ENCODE data around the gene CFAP74.

CFAP74 gene

DNA sequence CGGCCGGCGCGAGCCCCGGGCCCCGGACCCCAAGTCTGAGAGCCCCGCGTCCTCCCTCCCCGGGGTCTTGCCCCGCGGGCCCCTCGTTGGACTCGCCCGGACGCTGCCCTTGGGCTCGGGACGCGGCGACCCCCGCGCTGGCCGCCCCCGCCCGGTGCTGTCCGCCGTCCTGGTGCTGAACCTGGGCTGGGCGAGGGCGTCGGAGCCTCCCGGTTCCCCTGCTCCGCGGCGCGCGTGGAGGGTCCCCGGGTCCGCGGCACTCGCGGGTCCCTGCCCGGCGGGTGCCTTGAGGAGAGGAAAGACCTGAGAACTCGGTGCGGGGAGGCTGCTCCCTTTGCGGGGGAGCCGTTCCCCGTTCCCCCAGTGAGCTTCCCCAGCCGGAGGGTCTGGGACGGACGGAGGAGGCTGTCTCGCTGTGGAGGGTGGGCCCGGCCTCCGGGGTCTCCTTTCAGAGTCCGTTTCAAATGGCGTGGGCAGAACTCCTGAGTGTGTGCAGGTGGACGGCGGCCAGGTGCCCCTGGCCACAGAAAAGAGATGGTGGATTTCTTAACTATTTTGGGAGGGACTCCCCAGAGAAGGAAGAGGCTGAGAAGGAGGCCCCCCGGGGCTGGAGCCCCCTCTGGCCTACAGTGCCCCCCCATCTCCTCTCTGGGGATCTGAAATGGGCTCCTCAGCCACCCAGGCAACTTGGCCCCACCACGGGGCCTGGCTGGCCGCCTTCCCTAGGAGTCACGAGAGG, 16.2 kb upstream of the CFAP74 start:
- DNase-seq = no peak

DNA sequence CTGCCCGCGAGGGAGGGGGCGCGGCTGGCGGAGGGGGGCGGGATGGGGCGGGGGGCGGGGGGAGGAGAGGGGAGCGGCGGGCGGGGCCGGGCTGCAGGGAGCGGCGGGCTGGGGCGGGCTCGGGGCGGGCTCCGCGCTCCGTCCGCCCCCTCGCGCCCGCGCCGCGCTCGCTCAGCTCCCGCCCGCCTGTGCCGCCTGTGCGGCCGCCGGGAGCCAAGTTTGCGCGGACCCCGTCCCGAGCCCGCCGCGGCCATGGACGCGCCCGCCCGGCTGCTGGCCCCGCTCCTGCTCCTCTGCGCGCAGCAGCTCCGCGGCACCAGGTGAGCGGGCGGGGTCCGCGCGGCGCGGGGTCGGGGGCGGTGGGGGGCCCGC, 15.6 kb upstream of the CFAP74 start, which contains the start of gene GABRD:
GABRD (plus strand) TSS at position 174 of the 372 bp plus-strand sequence; CDS start at position 253, 79 bp downstream.
- no peak for DNase-seq

DNA sequence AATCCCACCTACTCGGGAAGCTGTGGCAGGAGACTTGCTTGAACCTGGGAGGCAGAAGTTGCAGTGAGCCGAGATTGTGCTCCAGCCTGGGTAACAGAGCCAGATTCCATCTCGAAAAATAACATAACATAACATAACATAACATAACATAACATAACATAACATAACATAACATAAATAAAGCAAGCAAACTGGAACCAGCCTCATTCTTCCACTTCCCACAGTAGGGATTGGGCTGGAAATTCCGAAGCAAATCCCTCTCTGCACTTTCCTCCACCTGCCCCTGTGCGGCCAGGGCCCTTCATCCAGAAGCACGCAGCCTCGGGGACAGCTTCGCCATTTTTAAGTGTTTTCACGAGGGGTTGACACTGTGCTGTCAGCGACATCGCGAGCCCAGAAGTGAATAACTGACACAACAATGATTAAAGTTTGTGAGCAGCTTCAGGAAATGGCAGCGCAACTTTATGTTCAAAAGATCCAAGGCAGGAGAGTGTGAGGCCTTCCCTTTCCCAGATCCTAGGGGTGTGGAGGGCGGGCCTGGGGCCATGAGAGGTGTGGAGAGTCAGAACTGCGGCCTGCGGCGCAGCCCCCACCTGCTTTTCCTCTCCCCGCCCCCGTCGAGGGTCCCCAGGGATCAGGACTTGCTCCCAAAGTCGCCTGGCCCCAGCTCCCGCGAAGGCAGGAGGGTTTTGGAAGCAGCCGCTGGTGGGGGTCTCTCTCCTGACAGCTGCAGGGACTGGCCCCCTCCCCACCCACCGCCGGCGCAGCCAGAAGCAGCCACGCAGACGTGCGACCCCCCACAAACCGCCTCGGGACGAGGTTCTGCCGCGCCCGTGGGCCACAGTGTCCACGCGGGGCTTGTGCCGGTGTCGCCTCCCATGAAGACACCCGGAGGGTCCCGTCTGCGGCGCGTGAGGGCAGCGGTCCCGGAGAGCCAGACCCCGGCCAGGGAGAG, 14.9 kb upstream of the CFAP74 start:
- no peak for DNase-seq

DNA sequence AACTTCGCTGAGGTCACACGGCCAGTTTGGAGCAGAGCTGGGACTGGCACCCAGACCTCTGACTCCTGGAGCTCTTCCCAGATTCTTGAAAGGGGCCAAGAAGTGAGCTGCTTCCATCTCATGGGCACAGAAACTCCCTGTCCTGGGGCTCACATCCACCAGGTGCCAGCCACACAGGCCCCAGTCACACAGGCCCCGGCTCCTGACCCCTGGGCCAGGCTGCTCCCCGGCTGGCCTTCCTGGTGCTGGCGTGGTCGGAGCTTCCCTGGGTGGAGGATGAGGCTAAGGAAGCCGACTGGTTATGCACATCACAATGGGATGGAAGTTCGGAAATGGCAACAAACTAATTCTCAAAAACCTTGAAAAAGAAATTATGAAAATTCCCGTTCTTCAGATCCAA, 12.5 kb upstream of the CFAP74 start:
- no peak for DNase-seq

DNA sequence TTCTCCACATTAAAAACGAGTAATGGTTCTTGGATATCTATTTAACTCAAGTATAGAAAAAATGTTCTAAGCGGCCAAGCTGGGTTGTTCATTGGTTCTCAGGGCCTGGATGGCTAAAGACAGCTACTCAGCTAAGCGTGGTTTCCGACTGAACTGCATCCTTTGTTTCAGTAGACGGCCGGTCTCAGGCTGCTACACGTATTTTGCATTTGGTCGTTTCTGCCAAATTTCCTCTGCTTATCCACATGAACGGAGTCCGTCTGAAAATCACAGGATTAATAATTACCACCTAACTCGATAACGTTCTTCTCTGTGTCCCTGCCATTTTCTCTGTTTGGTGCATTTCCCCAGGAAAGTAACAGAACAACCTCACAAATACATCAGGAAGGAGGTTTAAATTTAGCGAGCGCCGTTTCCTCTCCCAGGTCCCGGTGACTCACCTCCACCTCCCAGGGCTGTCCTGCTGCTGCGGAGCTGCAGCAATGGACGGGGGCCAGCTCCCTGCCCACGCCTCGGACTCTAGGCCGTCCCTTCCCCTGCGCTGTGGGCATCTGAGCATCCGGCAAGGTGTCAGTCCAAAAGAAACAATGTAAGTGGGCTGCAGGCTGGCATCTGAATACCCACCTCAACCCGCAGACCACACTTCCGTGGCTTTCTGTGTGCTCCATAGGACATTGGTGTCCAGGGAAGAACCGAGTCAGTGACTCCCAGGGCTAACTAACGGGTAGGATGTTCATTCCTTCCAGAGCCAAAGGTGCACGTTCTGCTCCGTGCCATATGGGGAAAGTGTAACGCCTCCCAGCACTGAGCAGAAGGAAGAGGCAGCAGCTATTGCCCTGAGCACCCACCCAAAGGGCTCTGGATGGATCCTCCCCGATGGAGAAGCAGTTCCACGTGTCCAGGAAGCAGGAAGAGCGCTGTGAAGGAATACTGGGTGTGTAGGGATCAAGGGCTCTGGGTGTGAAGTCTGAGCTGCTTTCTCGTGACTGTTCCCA, 11.5 kb upstream of the CFAP74 start:
- no peak for DNase-seq

DNA sequence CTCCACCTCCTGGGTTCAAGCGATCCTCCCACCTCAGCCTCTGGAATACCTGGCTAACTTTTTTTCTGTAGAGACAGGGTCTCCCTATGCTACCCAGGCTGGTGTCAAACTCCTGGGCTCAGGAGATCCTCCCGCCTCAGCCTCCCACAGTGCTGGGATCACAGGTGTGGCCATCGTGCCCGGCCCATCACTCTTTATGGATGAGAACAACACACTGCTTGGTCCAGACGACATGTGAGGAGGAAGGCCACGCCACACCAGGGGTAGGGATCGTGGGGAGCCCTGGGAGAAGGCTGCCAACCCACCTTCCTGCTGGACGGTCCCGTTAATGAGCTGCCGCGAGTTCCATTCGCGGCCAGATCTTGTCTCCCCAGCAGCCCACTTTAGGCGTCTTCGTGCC, 10.6 kb upstream of the CFAP74 start:
- DNase-seq = no peak

DNA sequence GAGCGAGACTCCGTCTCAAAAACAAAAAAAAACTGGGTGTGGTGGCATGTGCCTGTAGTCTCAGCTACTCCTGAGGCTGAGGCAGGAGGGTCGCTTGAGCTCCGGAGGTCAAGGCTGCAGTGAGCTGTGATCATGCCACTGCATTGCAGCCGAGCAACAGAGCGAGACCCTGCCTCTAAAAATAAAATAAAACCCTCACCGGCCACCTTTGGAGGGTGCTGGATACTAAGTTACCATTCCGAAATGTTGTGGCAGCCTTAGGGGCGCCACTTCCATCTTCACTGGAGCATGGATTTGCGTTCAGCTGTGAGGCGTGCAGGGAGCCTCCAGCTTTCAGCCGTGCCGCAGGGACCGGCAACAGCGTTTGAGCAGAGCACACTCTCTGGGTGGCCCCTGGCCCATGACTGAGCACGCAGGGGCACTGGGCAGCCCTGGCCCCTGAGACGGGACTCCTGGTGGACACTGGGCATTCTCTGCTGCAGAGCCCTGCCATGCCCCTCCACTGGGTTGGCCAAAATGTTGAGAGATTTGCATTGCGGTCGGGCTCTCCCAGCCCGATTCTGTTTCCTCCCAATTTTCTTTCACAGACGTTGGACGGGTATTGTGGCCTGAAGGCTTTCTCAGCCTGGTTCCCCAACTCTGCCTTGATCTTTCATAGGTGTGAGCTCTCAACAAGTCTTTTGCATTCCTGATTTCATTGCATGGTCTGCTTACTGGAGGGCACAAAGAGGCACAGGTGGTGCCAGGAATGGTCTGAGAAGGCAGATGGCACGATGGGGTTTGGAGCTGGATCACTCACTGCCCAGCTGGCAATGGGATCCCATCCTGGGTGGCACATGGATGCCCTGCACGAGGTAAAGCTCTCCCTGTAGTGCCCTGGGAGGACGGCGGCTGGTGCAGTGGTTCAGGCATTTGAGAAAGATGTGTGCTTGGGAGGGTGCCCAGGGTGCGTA, 5.8 kb upstream of the CFAP74 start:
- DNase-seq = no peak

DNA sequence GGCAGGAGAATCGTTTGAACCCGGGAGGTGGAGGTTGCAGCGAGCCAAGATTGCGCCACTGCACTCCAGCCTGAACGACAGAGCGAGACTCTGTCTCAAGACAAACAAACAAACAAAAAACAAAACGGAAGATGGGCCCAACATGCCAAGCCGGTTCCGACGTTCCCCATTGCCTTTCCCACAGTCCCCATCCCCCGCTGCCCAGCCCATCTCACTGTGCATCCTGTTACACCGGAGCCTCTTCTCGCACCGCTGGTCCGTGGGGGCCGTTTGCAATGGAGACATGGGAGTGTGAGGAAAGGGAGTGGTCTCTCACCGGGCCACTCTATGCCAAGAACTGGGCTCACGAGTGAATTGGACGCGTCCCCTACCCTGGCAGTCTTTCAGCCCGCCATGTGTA, 1.3 kb upstream of the CFAP74 start:
- DNase-seq = no peak

DNA sequence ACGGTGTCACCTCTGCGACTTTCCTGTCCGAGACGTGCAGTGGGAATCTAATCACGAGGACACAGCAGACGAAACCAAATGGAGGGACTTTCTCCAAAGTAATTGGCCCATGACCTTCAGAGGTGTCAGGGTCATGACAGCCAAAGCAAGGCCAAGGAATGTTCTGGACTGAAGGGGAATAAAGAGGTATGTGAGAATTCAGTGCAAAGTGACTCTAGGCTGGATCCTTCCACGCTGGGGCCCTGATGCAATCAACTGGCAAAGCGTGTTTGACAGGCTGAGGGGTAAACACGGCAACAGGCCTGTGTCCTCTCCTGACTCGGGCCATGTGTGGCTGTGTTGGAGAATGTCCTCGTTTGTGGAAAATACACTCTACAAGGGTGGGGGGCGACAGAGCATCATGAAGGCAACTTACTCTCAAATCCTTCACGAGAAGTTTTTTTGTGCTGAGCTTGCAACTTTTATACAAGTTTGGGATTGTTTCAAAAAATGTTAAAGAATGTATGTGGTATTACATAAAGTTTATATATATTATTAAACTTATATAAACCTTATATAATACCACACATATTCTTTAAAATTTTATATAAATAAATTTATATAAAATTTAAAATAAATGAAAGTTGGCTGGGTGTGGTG, 1.7 kb downstream of the CFAP74 start:
- DNase-seq = no peak

DNA sequence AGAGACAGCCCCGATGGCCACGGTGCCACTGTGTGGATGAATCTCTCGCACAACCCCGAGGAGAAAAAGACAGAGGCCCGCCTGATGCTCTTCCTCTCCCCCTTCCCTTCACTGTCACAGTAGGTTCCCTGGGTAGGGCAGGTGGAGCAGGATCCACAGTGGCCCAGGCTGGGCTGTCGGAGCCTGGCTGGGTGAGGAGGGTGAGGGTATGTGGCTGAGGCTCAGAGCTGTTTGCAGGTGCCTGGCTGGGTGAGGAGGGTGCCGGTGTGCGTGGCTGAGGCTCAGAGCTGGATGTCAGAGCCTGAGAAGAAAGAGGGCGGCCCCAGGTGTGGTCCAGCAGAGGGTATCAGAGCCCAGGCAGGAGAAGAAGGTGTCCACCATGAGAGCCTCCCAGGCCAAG, 2.7 kb downstream of the CFAP74 start:
- no peak for DNase-seq

DNA sequence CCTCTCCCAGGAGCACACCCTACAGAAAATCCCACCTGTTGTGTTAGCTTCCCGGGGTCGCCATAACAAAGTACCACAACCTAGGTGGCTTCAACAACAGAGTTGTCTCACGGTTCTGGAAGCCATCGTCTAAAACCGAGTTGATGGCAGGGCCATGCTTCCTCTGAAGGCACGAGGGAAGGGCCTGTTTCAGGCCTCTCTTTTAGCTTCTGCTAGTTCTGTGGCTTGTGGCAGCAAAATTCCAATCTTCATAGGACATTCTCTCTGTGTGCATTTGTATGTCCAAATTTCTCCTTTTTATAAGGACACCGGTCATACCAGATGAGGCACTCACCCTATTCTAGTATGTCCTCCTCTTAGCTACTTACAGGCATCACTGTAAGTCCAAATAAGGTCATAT, 3.2 kb downstream of the CFAP74 start:
- DNase-seq = no peak

DNA sequence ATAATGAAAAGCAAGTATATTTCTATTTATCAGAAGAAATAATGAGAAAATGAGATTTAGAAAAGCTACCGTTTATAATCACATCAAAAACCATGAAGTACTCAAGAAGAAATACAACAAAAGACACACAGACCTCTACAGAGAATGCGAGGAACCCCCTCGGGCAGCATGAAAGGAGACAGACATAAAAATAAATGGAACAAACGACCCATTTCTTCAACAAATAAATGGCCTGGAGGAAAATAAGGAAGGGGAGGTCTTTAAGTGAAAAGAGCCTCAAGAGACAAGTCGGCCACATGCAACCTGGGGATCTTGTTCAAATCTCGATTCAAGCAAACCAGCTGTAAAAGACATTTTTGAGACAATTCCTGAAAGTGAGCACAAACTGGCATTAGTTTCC, 6.0 kb downstream of the CFAP74 start:
- DNase-seq = no peak

DNA sequence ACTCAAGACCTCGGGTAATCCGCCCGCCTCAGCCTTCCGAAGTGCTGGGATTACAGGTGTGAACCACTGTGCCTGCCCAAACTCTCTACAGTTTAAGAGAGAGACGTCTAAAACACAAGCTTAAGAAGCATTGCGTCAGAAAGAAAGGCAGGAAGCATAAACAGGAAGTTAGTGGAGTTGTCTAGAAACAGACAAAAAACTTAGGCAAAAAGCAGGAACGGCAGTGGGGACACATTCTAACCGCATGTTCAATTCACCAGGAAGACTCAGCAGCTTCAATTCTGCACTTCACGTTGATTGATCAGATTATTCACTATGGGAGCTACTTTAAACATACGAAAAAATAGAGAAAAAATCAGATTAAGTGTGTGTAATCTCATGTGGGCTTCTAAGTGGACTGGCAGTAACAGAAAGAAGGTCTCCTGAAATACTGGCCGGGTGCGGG, 7.4 kb downstream of the CFAP74 start:
- DNase-seq = no peak

DNA sequence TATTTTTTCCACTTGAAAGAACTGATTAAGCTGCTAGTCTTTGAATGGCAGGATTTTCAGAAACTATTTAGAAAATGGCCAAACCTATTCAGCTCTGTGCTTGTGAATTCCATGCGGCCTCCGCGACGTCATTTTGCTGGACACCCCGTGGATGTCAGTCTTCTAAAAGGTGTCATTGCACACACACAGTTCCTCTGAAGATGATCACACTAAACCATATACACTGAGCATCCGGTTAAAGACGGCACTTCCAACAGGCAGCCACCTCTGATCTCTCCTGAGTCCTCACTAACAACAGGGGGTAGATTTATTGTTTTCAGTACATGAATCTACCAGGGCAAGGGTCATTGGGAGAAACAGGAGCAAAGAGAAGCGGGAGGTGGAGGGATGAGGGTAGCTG, 9.1 kb downstream of the CFAP74 start:
- no peak for DNase-seq

DNA sequence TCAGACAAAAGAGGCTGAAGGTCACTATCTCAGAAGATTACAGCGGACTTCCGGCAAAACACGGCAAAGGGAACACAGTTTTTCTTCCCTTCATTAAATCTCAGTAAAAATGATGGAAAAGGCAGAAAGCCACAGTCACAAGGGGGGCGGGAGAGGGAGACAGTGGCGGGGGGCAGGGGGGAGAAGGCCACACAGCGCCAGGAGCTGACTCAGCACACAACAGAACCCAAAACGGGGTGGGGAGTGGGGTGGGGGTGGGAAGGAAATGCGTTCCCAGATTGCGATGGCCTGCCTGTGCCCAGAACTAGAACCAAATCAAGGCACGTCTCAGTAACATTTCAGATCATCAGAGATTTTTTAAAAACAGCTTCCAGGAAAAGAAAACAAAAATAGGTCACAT, 13.4 kb downstream of the CFAP74 start:
- no peak for DNase-seq

DNA sequence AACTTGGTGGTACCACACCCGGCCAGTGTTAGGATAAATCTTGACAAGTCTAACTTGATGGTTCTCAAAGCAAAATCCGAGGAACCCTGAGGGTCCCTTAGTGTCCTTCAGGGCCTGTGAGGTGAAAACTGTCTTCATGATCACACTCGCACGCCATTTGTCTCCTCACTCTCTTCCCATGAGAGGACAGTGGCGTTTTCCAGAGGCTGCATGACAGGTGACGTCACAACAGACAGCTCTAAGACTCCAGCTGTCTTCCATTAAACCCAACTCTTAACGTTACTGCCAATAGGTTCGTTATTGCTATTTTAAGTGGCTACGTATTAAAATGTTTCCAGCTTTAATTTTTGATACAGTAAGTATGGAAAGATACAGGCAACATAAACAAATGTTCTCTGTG, 13.8 kb downstream of the CFAP74 start:
- peak in 1 of 2 experiments; percentile 16 for DNase-seq

DNA sequence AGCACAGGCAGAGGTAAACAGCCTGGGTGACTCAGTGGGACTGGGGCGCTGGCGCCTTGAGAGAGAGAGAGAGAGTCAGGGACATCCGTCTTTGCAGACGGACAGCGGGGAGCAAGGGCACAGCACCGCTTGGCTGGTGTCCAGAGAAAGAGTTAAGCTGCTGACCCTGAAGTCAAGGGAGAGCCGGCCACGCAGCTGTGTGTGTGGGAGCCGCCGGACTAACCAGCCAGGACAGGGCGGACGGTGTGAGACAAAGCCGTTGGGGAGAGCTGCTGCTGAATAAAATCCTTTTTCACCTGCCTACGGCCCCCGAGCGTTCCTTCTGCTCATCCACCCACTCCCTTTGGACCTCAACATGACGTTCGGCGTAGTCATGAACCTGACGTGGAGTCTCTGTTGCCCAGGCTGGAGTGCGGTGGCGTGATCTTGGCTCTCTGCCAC, 14.5 kb downstream of the CFAP74 start:
- peak; percentile 32 to 40 for DNase-seq

DNA sequence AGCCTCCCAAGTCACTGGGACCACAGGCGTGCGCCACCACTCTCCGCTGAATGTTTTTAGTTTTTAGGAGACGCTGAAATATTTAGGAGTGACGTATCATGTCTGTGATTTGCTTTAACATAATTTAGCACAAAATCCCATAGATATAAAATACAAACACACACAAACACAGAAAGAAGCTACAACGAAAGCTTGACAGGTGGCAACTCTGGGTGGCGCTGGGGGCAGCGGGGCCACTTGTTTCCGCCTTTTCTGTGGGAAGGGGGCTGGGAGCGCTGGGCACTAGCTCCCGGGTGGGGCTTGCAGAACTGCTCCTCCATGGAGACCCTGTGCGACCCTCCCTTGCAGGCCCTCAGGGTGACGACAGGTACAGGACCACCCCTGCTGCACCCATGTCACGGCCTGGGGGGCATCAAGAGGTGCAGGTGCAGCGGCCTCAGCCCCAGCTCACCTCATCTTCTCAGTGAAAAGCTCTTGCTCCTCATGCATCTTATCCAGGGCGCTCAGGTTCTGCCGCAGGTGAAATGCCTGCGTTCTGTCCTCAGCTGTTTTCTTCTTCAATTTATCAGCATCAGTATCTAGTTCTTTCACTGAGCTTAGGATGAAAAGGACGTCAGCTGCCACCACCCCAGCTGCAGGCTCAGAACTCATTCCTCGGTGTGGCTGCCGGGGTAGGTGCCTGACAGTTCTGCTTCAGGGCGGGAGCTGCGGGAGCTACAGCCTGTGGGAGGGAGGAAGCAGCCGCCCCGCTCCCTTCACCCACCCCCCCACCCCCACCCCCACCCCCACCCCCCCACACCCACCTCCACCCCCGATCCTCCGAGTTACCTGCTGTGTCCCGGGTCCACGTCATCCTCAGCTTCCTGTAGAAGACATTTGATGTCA, 15.3 kb downstream of the CFAP74 start:
- DNase-seq = no peak

DNA sequence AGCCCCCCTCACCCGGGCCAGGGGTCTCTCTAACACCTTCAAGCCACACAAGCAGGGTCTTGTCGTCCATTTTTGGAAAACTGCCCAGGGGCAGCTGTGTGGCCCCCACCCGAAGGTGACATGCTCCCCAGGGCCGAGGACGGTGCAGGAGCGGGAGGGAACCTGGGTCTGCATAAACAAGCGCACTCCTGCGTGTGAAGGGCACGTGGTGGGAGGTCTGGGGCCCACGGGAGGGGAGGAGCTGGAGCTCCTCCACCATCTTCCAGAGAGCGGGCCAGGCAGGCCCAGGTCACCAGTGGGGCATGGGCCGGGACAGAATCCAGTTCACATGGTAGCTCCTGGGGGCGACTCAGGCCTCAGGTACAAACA, 16.5 kb downstream of the CFAP74 start:
- DNase-seq = no peak
